Left lung (tissue), 10 donors: ENCODE results near the gene RNH1. TPM values are rescaled to one million over a fixed set of nuclear protein-coding genes. Genes with fewer than 3 reads are reported as not detected.

Source experiments
- ATAC-seq: fragments of 200-7000 bp; cut with Tn5 transposase; one replicate; pipeline ENCODE4 v1.9.1; 2020; ENCODE audit warnings: moderate library complexity
- DNase-seq, 4 donors: peaks; one replicate each; pipeline ENCODE4 v3.0.0-alpha.2; 2013 to 2020
- H3K27ac ChIP-seq, 2 donors: fragments of 200-600 bp; sonication (generic) in 1 of 2; one replicate each; pipeline versions ENCODE4 v1.5.0 to v1.8.0; 2020 to 2021
- H3K27me3 ChIP-seq, 2 donors: fragments of 200-600 bp; sonication (generic) in 1 of 2; one replicate each; pipeline versions ENCODE4 v1.5.0 to v1.8.0; 2020 to 2021
- H3K36me3 ChIP-seq, 2 donors: fragments of 200-600 bp; sonication (generic) in 1 of 2; one replicate each; pipeline versions ENCODE4 v1.5.0 to v1.8.0; 2020 to 2021
- H3K4me1 ChIP-seq, 2 donors: fragments of 200-600 bp; one replicate each; pipeline ENCODE4 v1.8.0; 2021
- H3K4me3 ChIP-seq, 2 donors: fragments of 200-600 bp; sonication (generic) in 1 of 2; one replicate each; pipeline versions ENCODE4 v1.5.0 to v1.8.0; 2020 to 2021; ENCODE audit warnings: mild to moderate bottlenecking in 1 of 2
- H3K9me3 ChIP-seq, 2 donors: fragments of 200-600 bp; sonication (generic) in 1 of 2; one replicate each; pipeline versions ENCODE4 v1.5.0 to v1.8.0; 2020 to 2021
- intact Hi-C, 2 donors: fragments of 100-400 bp; cut with DNase I; formaldehyde crosslinking; loops; one replicate each; pipeline versions ENCODE4 v1.11.2 to v1.14.2; 2022
- polyA plus RNA-seq, 6 donors: library from polyadenylated mRNA; unstranded; fragments of 120-200 nt; gene quantifications; one replicate each; pipeline ENCODE4 v1.2.1, GENCODE V29; 2013; ENCODE audit not compliant: insufficient read length in 6 of 6
- total RNA-seq, 2 donors: library from RNA; stranded (reverse); fragmentation: NEBNext Ultra II Directional; extraction: Animal tissue kit (Norgen Biotek cat#: 25700); gene quantifications; one replicate each; pipeline ENCODE4 v1.2.1, GENCODE V29; 2021
- TF ChIP-seq, protein P1 (sequence below), 2 donors: fragments of 200-600 bp; sonication (generic) in 1 of 2; IDR thresholded peaks; one replicate each; pipeline versions ENCODE4 v1.5.0 to v1.8.0; 2021; ENCODE audit warnings: antibody characterized with exemption in 2 of 2
- donor health status: DM: no; HTN: yes; CAD: no.
- donor health status: DM: no; HTN: no; CAD: no.

The RNH1 gene
- total and polyA plus RNA-seq, 8 donors, result 69.3 to 243 (median 91.2) TPM

DNA sequence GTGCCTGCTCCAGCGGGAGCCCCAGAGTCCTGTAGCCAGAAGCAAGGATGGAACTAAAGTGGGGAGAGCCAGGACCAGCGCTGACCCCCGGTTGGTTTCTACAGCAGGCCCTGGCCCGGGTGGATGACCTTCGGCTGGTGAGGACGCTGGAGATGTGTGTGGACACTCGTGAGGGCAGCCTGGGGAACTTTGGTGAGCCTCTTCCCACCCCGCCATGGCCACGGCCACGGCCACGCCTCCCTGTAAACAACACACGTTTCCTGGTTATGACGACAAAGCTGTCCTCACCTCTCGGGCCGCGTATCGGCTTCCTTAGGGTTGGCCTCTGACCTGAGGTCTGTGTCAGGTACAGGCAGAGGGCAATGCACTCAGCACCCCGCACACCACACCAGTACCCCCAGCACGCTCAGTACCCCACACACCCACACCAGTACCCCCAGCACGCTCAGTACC is 34.4 kb upstream of the RNH1 start:
- Histone ChIP-seq H3K27ac (no peak overlapping the region), H3K4me3 (no peak overlapping the region), H3K9me3 (no peaks in the 10 kb centered on the region), H3K27me3 (peaks cover 0 to 22% of the 10 kb centered on the region in 2 donors), H3K4me1 (peaks cover 14 to 19% of the 10 kb centered on the region in 2 donors), H3K36me3 (no peaks in the 10 kb centered on the region)
- intact Hi-C loops, result no loop called here
- ATAC-seq (no peak), DNase-seq (no peak)
- TF ChIP-seq, protein P1, sequence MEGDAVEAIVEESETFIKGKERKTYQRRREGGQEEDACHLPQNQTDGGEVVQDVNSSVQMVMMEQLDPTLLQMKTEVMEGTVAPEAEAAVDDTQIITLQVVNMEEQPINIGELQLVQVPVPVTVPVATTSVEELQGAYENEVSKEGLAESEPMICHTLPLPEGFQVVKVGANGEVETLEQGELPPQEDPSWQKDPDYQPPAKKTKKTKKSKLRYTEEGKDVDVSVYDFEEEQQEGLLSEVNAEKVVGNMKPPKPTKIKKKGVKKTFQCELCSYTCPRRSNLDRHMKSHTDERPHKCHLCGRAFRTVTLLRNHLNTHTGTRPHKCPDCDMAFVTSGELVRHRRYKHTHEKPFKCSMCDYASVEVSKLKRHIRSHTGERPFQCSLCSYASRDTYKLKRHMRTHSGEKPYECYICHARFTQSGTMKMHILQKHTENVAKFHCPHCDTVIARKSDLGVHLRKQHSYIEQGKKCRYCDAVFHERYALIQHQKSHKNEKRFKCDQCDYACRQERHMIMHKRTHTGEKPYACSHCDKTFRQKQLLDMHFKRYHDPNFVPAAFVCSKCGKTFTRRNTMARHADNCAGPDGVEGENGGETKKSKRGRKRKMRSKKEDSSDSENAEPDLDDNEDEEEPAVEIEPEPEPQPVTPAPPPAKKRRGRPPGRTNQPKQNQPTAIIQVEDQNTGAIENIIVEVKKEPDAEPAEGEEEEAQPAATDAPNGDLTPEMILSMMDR (IDR thresholded peaks at IDR 0.05), result no peak

DNA sequence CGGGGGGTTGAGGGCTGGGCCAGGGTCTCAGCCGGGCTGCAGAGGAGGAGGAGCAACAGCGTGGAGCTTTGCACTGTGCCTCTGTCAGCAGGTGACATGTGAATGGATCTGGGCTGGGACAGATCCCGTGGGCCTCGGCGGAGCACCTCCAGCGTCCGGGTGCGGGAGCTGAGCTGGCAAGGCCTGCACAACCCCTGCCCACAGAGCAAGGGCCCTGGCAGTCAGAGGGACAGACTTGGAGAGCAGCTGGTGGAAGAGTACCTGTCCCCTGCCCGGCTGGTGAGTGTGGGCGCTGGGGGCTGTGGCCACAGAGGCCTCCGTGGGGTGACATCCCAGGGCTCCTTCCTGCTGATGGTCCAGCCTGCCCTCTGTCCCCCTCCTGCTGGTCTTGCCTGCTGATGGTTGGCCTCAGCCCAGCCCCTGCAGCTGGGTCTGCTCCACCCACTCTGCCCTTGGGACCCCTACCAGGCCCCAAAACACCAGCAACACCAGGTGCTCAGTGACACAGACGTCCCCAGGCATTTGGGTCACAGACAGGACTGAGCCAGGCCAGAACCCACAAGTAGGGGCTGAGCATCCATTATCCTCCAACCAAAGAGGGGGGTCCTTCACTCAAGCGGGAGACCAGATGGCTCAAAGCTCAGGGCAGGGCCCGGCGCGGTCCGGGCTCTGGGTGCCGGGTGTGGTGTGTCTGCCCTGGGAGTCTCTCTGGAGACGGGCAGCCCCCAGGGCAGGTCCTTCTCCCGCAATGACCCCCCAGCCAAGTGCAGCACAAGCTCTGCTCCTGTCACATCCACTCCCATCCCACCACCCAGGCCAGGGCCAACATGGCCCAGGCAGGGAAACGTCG is 33.8 kb upstream of the RNH1 start:
- Histone ChIP-seq H3K27me3 (peaks cover 0 to 29% of the 10 kb centered on the region in 2 donors), H3K4me3 (no peak overlapping the region), H3K4me1 (peaks cover 14 to 26% of the 10 kb centered on the region in 2 donors), H3K9me3 (no peaks in the 10 kb centered on the region), H3K27ac (no peak overlapping the region), H3K36me3 (no peaks in the 10 kb centered on the region)
- TF ChIP-seq, protein P1 (IDR thresholded peaks at IDR 0.05), result no peak
- intact Hi-C loops, result no loop called here
- no peak for DNase-seq
- ATAC-seq, result no peak

DNA sequence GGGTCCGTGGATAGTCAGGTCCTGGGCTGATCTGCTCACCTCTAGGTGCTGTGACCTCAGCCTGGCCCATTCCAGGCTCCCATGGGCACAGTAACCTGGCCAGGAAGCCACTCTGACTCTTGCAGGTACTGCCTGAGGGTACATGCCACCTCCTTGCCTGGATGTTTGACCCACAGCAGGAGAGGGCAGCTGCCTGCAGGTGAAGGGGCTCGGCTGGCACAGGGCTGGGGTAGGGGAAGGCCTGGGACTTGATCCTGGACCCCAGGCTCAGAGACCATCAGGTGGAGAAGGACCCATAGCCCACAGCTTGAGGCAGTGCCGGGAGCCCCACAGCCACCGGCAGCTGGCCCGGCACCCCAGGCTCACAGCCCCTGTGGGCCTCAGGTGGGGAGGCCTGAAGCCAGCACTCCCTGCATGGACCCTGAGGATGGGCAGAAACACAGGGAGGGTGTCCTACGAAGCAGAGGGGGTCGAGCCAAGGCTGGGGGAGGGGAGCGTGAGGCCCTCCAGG is 33.0 kb upstream of the RNH1 start:
- Histone ChIP-seq H3K9me3 (no peaks in the 10 kb centered on the region), H3K4me3 (no peak overlapping the region), H3K4me1 (peaks cover 14 to 27% of the 10 kb centered on the region in 2 donors), H3K27ac (no peak overlapping the region), H3K27me3 (peaks cover 0 to 29% of the 10 kb centered on the region in 2 donors), H3K36me3 (no peaks in the 10 kb centered on the region)
- TF ChIP-seq, protein P1 (IDR thresholded peaks at IDR 0.05), result no peak
- no peak for ATAC-seq
- intact Hi-C loops, result no loop called here
- no peak for DNase-seq

DNA sequence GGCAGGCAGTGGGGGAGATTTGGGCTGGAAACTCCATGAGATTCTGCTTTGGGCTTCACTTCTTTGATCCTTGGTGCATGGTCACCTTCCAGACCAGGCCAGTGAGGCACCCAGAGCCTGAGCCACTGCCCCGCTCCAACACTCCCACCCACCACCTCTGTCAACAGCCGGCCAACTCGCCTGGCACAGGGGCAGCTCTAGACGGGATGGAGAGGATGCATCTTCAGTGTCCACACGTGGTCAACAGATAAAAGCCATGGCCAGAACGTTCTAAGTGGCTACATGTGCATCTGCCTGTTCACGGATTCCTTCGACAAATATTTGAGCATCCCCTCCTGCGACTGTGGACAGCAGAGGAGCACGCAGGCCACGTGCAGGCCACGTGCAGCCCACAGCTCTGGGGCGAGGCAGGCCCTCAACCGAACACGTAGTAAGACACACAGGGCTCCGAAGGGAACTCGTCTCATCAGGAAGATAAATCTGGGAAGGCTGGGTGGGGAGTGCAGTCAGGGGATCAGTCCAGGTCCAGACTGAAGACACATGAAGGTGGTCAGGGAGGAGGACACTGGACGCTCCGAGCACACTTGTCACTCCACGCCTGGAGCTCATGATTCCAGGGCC is 31.5 kb upstream of the RNH1 start:
- H3K27ac ChIP-seq, result no peak overlapping the region
- TF ChIP-seq, protein P1 (IDR thresholded peaks at IDR 0.05), result no peak
- intact Hi-C loops, result no loop called here
- H3K9me3 ChIP-seq, result no peaks in the 10 kb centered on the region
- H3K4me3 ChIP-seq, result no peak overlapping the region
- ATAC-seq (no peak), DNase-seq (no peak)
- peaks cover 14 to 41% of the 10 kb centered on the region in 2 donors for H3K4me1 ChIP-seq
- H3K36me3 ChIP-seq, result peaks cover 0 to 2% of the 10 kb centered on the region in 2 donors
- H3K27me3 ChIP-seq, result peaks cover 0 to 29% of the 10 kb centered on the region in 2 donors
